Heart right ventricle (tissue), 16 donors: ENCODE measurements around the gene ECSCR. TPM values are rescaled to one million over a fixed set of nuclear protein-coding genes. Genes with fewer than 3 reads are reported as not detected.
A peak's percentile ranks its signal among the peaks of the same experiment; 100 is the strongest.

Experiments used
- ATAC-seq, 8 donors: fragments of 200-7000 bp; cut with Tn5 transposase; one replicate each; pipeline ENCODE4 v1.9.1; 2020; ENCODE audit warnings: mild to moderate bottlenecking in 8 of 8, moderate library complexity in 8 of 8, moderate number of reproducible peaks in 1 of 8
- DNase-seq, 2 donors: peaks; one replicate each; pipeline ENCODE4 v3.0.0-alpha.2; 2020
- H3K27ac ChIP-seq, 10 donors: fragments of 200-600 bp; sonication (generic) in 2 of 10; one replicate each; pipeline versions ENCODE4 v1.5.0 to v1.8.0; 2020 to 2022; ENCODE audit warnings: mild to moderate bottlenecking in 3 of 10
- H3K27me3 ChIP-seq, 7 donors: fragments of 200-600 bp; one replicate each; pipeline ENCODE4 v1.8.0; 2021 to 2022; ENCODE audit warnings: mild to moderate bottlenecking in 2 of 7
- H3K36me3 ChIP-seq, 9 donors: fragments of 200-600 bp; sonication (generic) in 1 of 9; one replicate each; pipeline versions ENCODE4 v1.5.0 to v1.8.0; 2020 to 2022; ENCODE audit warnings: mild to moderate bottlenecking in 2 of 9
- H3K4me1 ChIP-seq, 9 donors: fragments of 200-600 bp; sonication (generic) in 1 of 9; one replicate each; pipeline versions ENCODE4 v1.5.0 to v1.8.0; 2020 to 2022; ENCODE audit warnings: mild to moderate bottlenecking in 4 of 9
- H3K4me3 ChIP-seq, 10 donors: fragments of 200-600 bp; sonication (generic) in 2 of 10; one replicate each; pipeline versions ENCODE4 v1.5.0 to v1.8.0; 2020 to 2022; ENCODE audit warnings: mild to moderate bottlenecking in 7 of 10, moderate library complexity in 2 of 10
- H3K9me3 ChIP-seq, 11 donors: fragments of 200-600 bp in 10 of 11; sonication (generic) in 2 of 11; one replicate each; pipeline versions ENCODE4 v1.5.0 to v1.8.0; 2013 to 2022; ENCODE audit warnings: mild to moderate bottlenecking in 2 of 11, control low read depth in 1 of 11, moderate library complexity in 1 of 11
- WGBS, 2 donors: extraction: QIAGEN DNeasy Blood & Tissue Kit; methylation state at CpG; one replicate each; pipeline ENCODE4 v1.1.7; 2013; ENCODE audit warnings: inconsistent platforms in 1 of 2; 5-methylcytosine and 5-hydroxymethylcytosine counted together
- intact Hi-C, 10 donors: fragments of 100-400 bp; cut with DNase I; formaldehyde crosslinking; loops; one replicate each; pipeline versions ENCODE4 v1.11.1 to v1.14.2; 2022
- polyA plus RNA-seq, 2 donors: library from polyadenylated mRNA; stranded (reverse); fragments of 200-250 nt; gene quantifications; one replicate each; pipeline ENCODE4 v1.2.3, GENCODE V29; 2013
- total RNA-seq, 10 donors: library from RNA; stranded (reverse); fragmentation: NEBNext Ultra II Directional in 3 of 10; extraction: Animal tissue kit (Norgen Biotek cat#: 25700) in 3 of 10; gene quantifications; one replicate each; pipeline versions ENCODE4 v1.2.1 to v1.2.4, GENCODE V29; 2021 to 2023
- TF ChIP-seq, protein P1 (sequence below), 9 donors: fragments of 200-600 bp; sonication (generic) in 2 of 9; IDR thresholded peaks; one replicate each; pipeline versions ENCODE4 v1.5.0 to v1.8.0; 2021 to 2022; ENCODE audit warnings: antibody characterized with exemption in 9 of 9, mild to moderate bottlenecking in 5 of 9, moderate library complexity in 1 of 9
- donor health status: Arrhythmogenic right ventricular cardiomyopathy.
- donor health status: ischemic (EF 13 %, LVEDD 7.1; RV severe dilation, severe dysfunction).
- donor health status: healthy with polysubstance abuse.
- donor health status: DM: no; HTN: yes; CAD: no.
- donor health status: DM: no; HTN: no; CAD: no.
- donor health status: ischemic (EF 25% LVEDD 6.9; RV normal size, moderate dysfunction).
- donor health status: ischemic (EF 25% LVEDD 5.7; RV mildly dilated, moderate dysfunction).
- donor health status: healthy.
- donor health status: DM: yes; HTN: yes; CAD: no.
- donor health status: Ischemic cardiomyopathy.
- donor health status: ischemic (EF 35%, LVEDD 5.7; RV mildly dilated, moderate dysfunction).
- donor health status: nonischemic (EF 11% LVEDD 7.7; RV severe dilation, severe dysfunction).
- donor health status: DM: yes; HTN: yes; CAD: no.
- donor health status: PGD.
- donor health status: ischemic (EF 29% LVEDD 5.4; RV normal size, mild dysfunction).
- donor health status: nonischemic (EF 23%, LVEDD 6.1; RV moderate dilation, normal function).

Gene ECSCR
- total and polyA plus RNA-seq, 12 donors: 11.0 to 64.2 (median 19.2) TPM

DNA sequence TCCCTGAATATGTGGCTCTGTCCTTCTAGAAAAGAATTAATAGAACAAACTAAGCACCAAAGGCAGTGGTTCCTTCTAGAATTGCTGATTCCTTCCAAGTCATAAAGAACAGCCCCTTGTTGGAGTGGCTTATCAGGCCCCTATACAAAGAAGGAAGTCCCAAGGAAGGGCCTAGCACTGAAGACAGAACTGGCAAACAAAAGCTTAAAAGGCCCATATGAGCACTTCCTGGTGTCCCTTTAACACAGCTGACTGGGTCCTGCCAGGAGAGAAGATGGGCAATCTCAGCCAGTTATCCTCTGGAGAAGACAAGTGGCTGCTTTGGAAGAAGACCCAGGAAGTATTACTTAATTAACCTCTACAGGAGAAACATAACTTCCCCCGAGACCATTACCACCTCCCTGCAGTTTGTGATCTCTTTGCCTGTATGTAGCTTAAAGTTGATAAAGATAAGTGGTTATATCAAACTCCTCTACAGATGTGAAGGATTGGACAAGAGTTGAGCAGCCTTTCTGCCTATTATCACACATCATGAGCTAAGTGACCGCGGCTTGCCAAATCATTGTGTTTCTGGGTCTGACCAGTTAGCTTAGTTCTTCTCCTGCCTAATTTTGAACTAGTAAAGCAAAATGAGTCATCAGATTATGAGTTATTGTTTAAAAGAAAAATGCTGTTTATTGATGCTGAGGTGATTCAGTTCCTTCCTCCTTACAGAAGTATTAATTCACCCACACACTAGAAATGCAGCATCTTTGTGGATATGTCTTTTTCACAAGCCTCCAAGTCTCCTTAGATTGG is 33.3 kb upstream of the ECSCR start:
- DNase-seq (no peak), ATAC-seq (peak in 4 of 8 donors; percentile 46 to 55 (median 48))
- Histone ChIP-seq H3K9me3 (no peaks in the 10 kb centered on the region), H3K27ac (peak overlapping the region in 6 of 10 donors; percentile 12 to 75 (median 40)), H3K4me1 (peaks cover 9 to 31% (median 22%) of the 10 kb centered on the region in 9 donors), H3K27me3 (no peaks in the 10 kb centered on the region), H3K4me3 (no peak overlapping the region), H3K36me3 (no peaks in the 10 kb centered on the region)
- intact Hi-C loops: no loop called here
- WGBS, 2 donors: 71 to 76% methylated on average over 3 of the region's 3 CpGs
- TF ChIP-seq, protein P1, sequence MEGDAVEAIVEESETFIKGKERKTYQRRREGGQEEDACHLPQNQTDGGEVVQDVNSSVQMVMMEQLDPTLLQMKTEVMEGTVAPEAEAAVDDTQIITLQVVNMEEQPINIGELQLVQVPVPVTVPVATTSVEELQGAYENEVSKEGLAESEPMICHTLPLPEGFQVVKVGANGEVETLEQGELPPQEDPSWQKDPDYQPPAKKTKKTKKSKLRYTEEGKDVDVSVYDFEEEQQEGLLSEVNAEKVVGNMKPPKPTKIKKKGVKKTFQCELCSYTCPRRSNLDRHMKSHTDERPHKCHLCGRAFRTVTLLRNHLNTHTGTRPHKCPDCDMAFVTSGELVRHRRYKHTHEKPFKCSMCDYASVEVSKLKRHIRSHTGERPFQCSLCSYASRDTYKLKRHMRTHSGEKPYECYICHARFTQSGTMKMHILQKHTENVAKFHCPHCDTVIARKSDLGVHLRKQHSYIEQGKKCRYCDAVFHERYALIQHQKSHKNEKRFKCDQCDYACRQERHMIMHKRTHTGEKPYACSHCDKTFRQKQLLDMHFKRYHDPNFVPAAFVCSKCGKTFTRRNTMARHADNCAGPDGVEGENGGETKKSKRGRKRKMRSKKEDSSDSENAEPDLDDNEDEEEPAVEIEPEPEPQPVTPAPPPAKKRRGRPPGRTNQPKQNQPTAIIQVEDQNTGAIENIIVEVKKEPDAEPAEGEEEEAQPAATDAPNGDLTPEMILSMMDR (IDR thresholded peaks at IDR 0.05): no peak

GRCh38 chr5:139494832-139495231 is 32.3 kb upstream of the ECSCR start:
- Histone ChIP-seq H3K36me3 (no peaks in the 10 kb centered on the region), H3K27me3 (no peaks in the 10 kb centered on the region), H3K27ac (peak overlapping the region in 1 of 10 donors; percentile 62), H3K9me3 (no peaks in the 10 kb centered on the region), H3K4me3 (no peak overlapping the region), H3K4me1 (peaks cover 9 to 31% (median 22%) of the 10 kb centered on the region in 9 donors)
- TF ChIP-seq, protein P1 (IDR thresholded peaks at IDR 0.05): no peak
- DNase-seq (no peak), ATAC-seq (no peak)
- intact Hi-C loops: no loop called here

- no peak overlapping the region for H3K4me3 ChIP-seq
- no peaks in the 10 kb centered on the region for H3K36me3 ChIP-seq
- H3K27me3 ChIP-seq: no peaks in the 10 kb centered on the region
- WGBS, 2 donors: 97 to 99% methylated on average over 3 of the region's 3 CpGs
- intact Hi-C loops: no loop called here
- DNase-seq (no peak), ATAC-seq (no peak)
- no peak overlapping the region for H3K27ac ChIP-seq
- peaks cover 9 to 31% (median 22%) of the 10 kb centered on the region in 9 donors for H3K4me1 ChIP-seq
- H3K9me3 ChIP-seq: no peaks in the 10 kb centered on the region
- TF ChIP-seq, protein P1 (IDR thresholded peaks at IDR 0.05): no peak
Observed at GRCh38 chr5:139494256-139494655, 31.7 kb upstream of the ECSCR start.

- TF ChIP-seq, protein P1 (IDR thresholded peaks at IDR 0.05): peak in 4 of 9 donors; percentile 11 to 50 (median 46)
- WGBS, 2 donors: 8 to 9% methylated on average over 6 of the region's 6 CpGs
- Histone ChIP-seq H3K36me3 (no peaks in the 10 kb centered on the region), H3K4me1 (peaks cover 9 to 43% (median 22%) of the 10 kb centered on the region in 9 donors), H3K27ac (peak overlapping the region in 7 of 10 donors; percentile 40 to 77 (median 53)), H3K4me3 (peak overlapping the region in 2 of 10 donors; percentile 10 to 12), H3K9me3 (no peaks in the 10 kb centered on the region), H3K27me3 (no peaks in the 10 kb centered on the region)
- intact Hi-C loops: no loop called here
- ATAC-seq (peak; percentile 61 to 87 (median 77)), DNase-seq (peak in 1 of 2 donors; percentile 52)
Observed at GRCh38 chr5:139492700-139493192, 30.2 kb upstream of the ECSCR start.
